ENCODE measurements around the gene EFHD2.

DNA sequence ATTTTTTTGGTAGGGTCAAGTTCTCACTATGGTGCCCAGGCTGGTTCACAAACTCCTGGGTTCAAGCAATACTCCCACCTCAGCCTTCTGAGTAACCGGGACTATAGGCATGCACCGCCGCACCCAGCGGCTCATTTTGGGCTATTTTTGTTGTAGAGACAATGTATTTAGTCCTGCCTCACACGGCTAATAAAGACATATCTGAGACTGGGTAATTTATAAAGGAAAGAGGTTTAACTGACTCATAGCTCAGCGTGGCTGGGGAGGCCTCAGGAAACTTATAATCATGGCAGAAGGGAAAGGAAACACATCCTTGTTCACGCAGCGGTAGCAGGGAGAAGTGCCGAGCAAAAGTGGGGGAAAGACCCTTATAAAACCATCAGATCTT lies 51.0 kb downstream of the EFHD2 start:
- TF ChIP-seq, protein P1, sequence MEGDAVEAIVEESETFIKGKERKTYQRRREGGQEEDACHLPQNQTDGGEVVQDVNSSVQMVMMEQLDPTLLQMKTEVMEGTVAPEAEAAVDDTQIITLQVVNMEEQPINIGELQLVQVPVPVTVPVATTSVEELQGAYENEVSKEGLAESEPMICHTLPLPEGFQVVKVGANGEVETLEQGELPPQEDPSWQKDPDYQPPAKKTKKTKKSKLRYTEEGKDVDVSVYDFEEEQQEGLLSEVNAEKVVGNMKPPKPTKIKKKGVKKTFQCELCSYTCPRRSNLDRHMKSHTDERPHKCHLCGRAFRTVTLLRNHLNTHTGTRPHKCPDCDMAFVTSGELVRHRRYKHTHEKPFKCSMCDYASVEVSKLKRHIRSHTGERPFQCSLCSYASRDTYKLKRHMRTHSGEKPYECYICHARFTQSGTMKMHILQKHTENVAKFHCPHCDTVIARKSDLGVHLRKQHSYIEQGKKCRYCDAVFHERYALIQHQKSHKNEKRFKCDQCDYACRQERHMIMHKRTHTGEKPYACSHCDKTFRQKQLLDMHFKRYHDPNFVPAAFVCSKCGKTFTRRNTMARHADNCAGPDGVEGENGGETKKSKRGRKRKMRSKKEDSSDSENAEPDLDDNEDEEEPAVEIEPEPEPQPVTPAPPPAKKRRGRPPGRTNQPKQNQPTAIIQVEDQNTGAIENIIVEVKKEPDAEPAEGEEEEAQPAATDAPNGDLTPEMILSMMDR (conservative IDR thresholded peaks at IDR 0.05; ENCODE audit: low read length) = no peak
- TF ChIP-seq EZH2phosphoT487 (IDR thresholded peaks at IDR 0.05; ENCODE audit: borderline replicate concordance) = no peak

All from Loucy (cell line).